ENCODE data around the gene ABHD17A. TPM values are rescaled to one million over a fixed set of nuclear protein-coding genes. Genes with fewer than 3 reads are reported as not detected.
A peak's percentile ranks its signal among the peaks of the same experiment; 100 is the strongest.

The ABHD17A gene
- total and polyA plus RNA-seq, 2 of the 8 experiments (the other 6 are each of a cell fraction or from before 2014, with no cell fraction given), result 41.2 to 87.4 TPM

DNA sequence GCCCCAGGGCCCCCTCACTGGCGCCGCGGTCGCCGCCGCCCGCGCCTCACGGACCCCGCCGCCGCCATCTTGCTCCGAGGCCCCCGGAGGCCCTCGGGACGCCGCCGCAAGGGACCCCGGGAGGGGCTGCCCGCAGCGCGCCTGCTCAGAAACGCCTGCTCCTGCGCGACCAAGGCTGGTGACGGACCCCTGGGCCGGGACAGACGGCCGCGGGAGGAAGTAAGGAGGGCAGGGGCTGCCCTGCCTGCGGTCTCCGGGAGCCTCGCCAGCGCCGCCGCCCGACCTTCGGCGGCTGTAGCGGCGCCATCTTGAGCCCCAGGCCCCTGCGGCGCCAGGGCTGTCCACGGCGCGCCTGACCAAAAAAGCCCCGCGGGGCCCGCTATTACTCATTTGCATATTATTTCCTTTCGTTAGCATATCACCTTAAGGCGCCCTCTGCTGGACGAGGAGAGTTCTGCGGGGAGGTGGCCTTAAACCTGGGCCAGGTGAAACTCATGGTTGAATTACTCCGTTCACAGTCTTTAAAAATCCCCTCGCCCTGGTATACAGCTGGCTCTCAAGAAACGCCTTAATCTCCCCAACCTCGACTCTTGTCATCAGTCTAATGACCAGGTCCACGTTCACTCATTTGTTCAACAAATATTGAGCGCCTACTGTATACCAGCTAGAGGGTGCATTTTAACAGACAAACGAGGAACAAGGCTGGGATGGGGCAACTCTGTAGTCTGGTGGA lies 36.7 kb downstream of the ABHD17A start, which contains the start of gene REXO1:
Gene REXO1, minus strand, starts transcription at position 85 of the 733 bp plus-strand sequence. CDS start 125 bp downstream, outside the sequence.
- H4K20me1 ChIP-seq (replicated peaks in 1 of 2; ENCODE audit: control insufficient read depth in 1 of 2, insufficient read depth in 2 of 2, low read length in 2 of 2), result peaks cover 23 to 26% of the 10 kb centered on the region in 2 experiments
- FAIRE-seq, result peak; percentile 90
- CTCF ChIA-PET (ENCODE audit: partially characterized antibody), result interaction anchor here (0.7 to 2.5 kb wide), 10 partner anchors 8 to 773 kb away, joined by 3 to 24 read pairs (median 4); no protein-coding TSS in a partner anchor
- TF ChIP-seq YY1 (IDR thresholded peaks at IDR 0.05; ENCODE audit: low read depth, low read length) (peak; percentile 97), FOSL1 (IDR thresholded peaks at IDR 0.05; ENCODE audit: insufficient read depth, low read depth, low read length) (no peak), EGR1 (IDR thresholded peaks at IDR 0.05; ENCODE audit: borderline replicate concordance, low read depth, low read length) (peak; percentile 1; the same call in 1 of the 2 replicates), POLR2A (IDR thresholded peaks at IDR 0.05; ENCODE audit: control extremely low read depth in 1 of 2, low read depth in 2 of 2, low read length in 2 of 2) (peak in 1 of 2 experiments; percentile 92; a peak in 2 of 3 replicates), KDM1A (IDR thresholded peaks at IDR 0.05; ENCODE audit: borderline replicate concordance, low read length) (no peak), PHF8 (conservative IDR thresholded peaks at IDR 0.05; ENCODE audit: low read depth, low read length) (peak; percentile 82), EZH2 (IDR thresholded peaks at IDR 0.05; ENCODE audit: low read depth, low read length, severe bottlenecking) (no peak), CHD2 (IDR thresholded peaks at IDR 0.05; ENCODE audit: low read length) (no peak), CTBP2 (IDR thresholded peaks at IDR 0.05; ENCODE audit: borderline replicate concordance, insufficient read depth, insufficient read length, low read length) (no peak), TEAD4 (IDR thresholded peaks at IDR 0.05; ENCODE audit: low read depth, low read length) (no peak), SIX5 (IDR thresholded peaks at IDR 0.05; ENCODE audit: low read depth, low read length) (no peak)

More for the DNA sequence above, 36.7 kb downstream of the ABHD17A start, which contains the start of gene REXO1:
- H3K14ac ChIP-seq (ENCODE audit: insufficient read length), result no peak within 1 kb of the TSS
- 5% methylated on average over 52 of the region's 60 CpGs; no CpG with 5 or more reads in 1 of the 2 experiments for WGBS, 2 experiments (ENCODE audit: extremely low coverage in 1 of 2, insufficient coverage in 1 of 2, insufficient read length in 1 of 2, insufficient replicate concordance in 2 of 2, low coverage in 1 of 2, low lambda C conversion rate in 2 of 2, missing lambda C conversion rate in 1 of 2)
- H3K9ac ChIP-seq (replicated peaks in 1 of 4; ENCODE audit: extremely low read depth in 1 of 4, low read depth in 3 of 4, low read length in 3 of 4), result peak within 1 kb of the TSS; percentile 93 to 99 (median 98)
- H3K9me3 ChIP-seq (ENCODE audit: insufficient read depth in 2 of 2, low read depth in 1 of 2, low read length in 1 of 2), result no peaks in the 10 kb centered on the region
- peaks cover 0 to 17% (median 13%) of the 10 kb centered on the region in 4 experiments; a peak in 6 of 7 replicates for H3K4me1 ChIP-seq (replicated peaks in 1 of 4; ENCODE audit: control insufficient read depth in 3 of 4, insufficient read depth in 4 of 4, low read length in 3 of 4)
- peaks cover 23% of the 10 kb centered on the region for H3K79me1 ChIP-seq (ENCODE audit: low read depth, low read length)
- no peaks in the 10 kb centered on the region for H3K27me3 ChIP-seq (replicated peaks in 1 of 4; ENCODE audit: control insufficient read depth in 3 of 4, extremely low read depth in 1 of 4, insufficient read depth in 3 of 4, low read length in 3 of 4)
- H3K23me2 ChIP-seq (ENCODE audit: low read depth, low read length), result peaks cover 3% of the 10 kb centered on the region; the same call in 1 of the 2 replicates
- peaks cover 23 to 47% of the 10 kb centered on the region in 2 experiments for H3K79me2 ChIP-seq (ENCODE audit: control insufficient read depth in 1 of 2, insufficient read depth in 2 of 2, low read length in 2 of 2)
- H2AFZ ChIP-seq (ENCODE audit: low read length), result no peak within 1 kb of the TSS; the same call in 1 of the 2 replicates
- peak within 1 kb of the TSS; percentile 75 to 95 (median 88) for H3K4me3 ChIP-seq (ENCODE audit: extremely low read depth in 1 of 4, insufficient read depth in 2 of 4, low read depth in 3 of 4, low read length in 4 of 4)
- H4K5ac ChIP-seq (ENCODE audit: insufficient read length, low read depth, low read length), result peak within 1 kb of the TSS; percentile 100
- H2BK12ac ChIP-seq (ENCODE audit: low read depth, low read length), result 0 out of 2 replicates have a peak within 1 kb of the TSS, but pooled peaks have one; percentile 0
- H4K91ac ChIP-seq (replicated peaks; ENCODE audit: insufficient read length, low read length), result peak within 1 kb of the TSS; percentile 99
- H2BK120ac ChIP-seq (replicated peaks; ENCODE audit: low read depth, low read length), result no peak within 1 kb of the TSS
- peak within 1 kb of the TSS; percentile 100 for H3K27ac ChIP-seq (ENCODE audit: low read depth, low read length)
- POLR2A ChIA-PET (ENCODE audit: partially characterized antibody), result interaction anchor here (0.9 to 1.9 kb wide), 4 partner anchors 11 to 97 kb away, joined by 3 to 10 read pairs (median 5); no protein-coding TSS in a partner anchor
- no peak within 1 kb of the TSS for H2BK20ac ChIP-seq (ENCODE audit: low read length)
- peak within 1 kb of the TSS; percentile 100 for H2BK5ac ChIP-seq (ENCODE audit: low read depth, low read length)
- DNase-seq (ENCODE audit: low read depth in 1 of 2, low spot score in 2 of 2), result peak; percentile 84 to 99
- H2BK15ac ChIP-seq (ENCODE audit: low read length), result no peak within 1 kb of the TSS
- H3K23ac ChIP-seq (ENCODE audit: insufficient read length), result no peak within 1 kb of the TSS
- peak within 1 kb of the TSS; percentile 95 for H3K4ac ChIP-seq (replicated peaks; ENCODE audit: insufficient read length, low read depth, low read length)
- H3K36me3 ChIP-seq (ENCODE audit: control insufficient read depth in 2 of 4, insufficient read depth in 4 of 4, low read length in 3 of 4), result no peaks in the 10 kb centered on the region
- H3K4me2 ChIP-seq (ENCODE audit: insufficient read depth in 1 of 2, low read depth in 2 of 2, low read length in 2 of 2), result peak within 1 kb of the TSS; percentile 75 to 97
- H3K56ac ChIP-seq (replicated peaks; ENCODE audit: insufficient read length, low read depth, low read length), result peak within 1 kb of the TSS; percentile 97
- H3K18ac ChIP-seq (ENCODE audit: extremely low read depth, low read length), result peak within 1 kb of the TSS; percentile 93
- H4K8ac ChIP-seq (ENCODE audit: extremely low read depth, insufficient read depth, low read length), result peak within 1 kb of the TSS; percentile 100; the same call in 1 of the 2 replicates
- H2AK5ac ChIP-seq (ENCODE audit: low read depth, low read length), result no peak within 1 kb of the TSS
